Retina (tissue), 1 donor: ENCODE data around the gene CBL.
A peak's percentile ranks its signal among the peaks of the same experiment; 100 is the strongest.

Experiments
- DNase-seq: peaks from one replicate; pipeline ENCODE4 v3.0.0-alpha.2; 2016

CBL gene

DNA sequence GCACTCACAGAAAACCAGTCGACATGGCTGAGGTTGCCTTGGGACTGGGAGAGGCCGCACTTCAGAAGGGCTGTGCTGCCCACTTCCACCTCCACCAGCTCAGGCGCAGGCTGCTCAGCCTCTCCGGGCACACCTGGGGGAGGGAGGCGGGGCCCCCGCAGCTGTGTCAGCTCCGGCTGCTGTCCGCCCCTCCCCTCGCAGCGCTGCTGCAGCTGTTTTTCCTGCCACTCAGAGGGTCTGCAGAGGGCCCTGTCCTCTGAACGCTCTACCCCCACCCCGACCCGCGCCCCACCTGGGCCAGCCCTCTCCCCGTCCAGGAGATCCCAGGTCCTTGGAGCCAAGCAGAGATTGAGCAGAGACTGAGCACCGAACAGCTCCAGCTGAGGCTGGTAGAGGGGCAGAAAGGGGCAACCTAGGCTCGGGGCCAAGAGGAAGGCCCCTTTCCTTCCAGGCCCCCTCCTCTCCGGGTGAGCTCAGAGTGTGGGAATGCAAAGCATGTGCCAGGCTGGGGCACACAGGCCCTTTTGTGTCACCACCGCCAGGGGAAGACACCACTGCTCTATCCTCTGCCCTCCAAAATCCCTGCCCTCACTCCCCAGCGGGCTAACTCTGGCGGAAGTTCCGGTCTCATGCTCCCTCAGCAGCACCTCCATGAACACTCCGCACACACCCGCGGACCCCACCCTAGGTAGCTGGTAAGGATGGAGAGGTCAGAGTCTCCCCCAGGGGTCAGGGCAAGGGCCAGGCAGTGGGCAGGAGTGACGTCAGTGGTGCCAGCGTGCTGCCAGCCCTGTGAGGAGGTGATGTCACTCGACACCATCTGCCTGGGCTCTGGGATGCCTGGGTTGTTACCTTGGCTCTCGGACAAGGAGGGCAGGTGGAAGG lies 109.2 kb downstream of the CBL start:
- DNase-seq: peak; percentile 64

- peak; percentile 64 for DNase-seq
Measured at GRCh38 chr11:119316016-119316728, 110.0 kb downstream of the CBL start.

DNA sequence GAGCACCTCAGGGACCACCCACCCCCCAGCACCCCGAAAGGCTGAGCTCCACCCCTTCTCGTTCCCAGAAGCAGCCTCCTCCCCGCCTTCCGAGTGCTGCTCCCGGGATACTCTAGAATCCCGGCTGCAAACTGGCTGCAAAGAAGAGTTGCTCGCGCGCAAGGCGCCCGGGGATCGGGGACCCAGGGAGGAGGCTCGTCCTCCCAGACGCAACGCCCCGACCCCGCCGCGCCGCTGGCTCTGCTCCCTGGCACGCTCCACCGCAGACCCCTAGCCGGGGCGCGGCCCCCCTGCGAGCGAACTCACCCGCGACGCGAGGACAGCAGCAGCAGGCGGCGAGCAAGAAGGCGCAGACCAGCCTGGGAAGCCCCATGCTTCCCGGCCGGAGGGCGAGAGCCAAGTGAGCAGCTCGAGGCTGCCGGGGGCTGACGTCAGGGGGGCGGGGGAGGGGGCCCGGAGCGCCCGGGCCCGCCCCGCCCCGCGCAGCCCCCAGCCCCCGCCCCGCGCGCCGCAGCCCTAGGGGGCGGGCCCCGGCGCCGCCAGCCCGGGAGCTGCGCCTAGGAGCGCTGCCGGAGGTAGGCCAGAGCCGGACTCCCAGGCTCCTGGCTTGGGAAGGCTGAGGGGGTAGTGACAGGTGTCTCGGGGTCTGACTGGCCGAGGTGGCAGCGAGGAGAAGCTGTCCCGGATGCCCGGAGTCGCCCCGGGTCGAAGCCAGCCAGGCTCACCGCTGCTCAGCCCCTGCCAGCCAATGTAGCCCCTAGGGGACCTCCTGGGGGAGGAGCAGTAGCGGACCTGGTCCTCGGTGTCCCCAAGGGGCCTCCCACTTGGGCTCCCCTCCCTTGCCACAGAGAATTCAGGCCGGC lies 110.8 kb downstream of the CBL start, which contains the start of gene MCAM:
TSS of gene MCAM (minus strand) at position 402 of the 863 bp plus-strand sequence. CDS start at position 373, 29 bp downstream.
- DNase-seq: peak; percentile 77

GRCh38 chr11:119317592-119318239 lies 111.6 kb downstream of the CBL start:
- no peak for DNase-seq

DNA sequence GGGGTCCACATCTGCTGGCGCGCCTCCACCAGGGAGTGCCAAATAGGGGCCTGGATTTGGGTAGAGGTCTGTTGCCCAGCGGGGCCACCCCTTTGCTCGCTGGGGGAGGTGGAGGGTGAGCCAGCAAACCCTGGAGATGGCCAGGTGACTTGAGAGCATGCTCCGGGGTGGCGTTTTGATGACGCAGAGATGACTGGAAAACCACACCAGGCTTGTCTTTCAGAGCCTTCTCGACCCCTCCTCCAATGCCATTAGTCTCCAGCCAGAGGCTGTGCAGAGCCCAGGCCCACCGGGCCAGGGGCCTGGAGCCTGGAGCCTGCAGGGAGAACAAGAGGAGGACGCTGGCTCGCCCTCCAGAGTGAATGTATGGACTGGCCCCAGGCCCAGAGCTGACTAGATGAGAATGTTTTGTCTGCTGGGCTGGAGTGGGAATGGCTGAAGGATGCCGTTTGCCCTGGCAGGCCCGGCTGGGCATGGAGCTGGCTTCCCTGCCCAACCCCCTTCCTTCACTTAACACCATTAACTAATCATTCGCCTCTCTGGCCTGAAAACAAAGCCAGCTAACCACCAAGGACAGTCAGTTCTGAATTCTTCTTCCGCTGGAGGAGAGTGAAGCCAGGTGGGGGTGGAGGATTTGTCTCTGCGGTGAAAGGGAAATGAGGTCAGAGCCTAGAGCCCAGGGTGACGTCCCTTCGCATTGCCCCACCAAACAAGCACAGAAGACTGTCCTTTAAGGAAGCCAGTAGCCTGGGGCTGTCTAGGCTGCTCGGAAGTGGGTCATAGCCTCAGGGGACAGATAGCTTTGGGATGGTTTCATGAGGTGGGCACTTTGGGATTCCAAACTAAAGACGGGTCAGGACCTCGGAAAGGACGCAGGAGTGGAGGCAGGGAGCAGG lies 112.3 kb downstream of the CBL start:
- DNase-seq: peak; percentile 76

GRCh38 chr11:119319136-119319699 lies 113.1 kb downstream of the CBL start:
- DNase-seq: no peak

GRCh38 chr11:119319700-119320239 lies 113.6 kb downstream of the CBL start:
- peak; percentile 43 for DNase-seq

DNA sequence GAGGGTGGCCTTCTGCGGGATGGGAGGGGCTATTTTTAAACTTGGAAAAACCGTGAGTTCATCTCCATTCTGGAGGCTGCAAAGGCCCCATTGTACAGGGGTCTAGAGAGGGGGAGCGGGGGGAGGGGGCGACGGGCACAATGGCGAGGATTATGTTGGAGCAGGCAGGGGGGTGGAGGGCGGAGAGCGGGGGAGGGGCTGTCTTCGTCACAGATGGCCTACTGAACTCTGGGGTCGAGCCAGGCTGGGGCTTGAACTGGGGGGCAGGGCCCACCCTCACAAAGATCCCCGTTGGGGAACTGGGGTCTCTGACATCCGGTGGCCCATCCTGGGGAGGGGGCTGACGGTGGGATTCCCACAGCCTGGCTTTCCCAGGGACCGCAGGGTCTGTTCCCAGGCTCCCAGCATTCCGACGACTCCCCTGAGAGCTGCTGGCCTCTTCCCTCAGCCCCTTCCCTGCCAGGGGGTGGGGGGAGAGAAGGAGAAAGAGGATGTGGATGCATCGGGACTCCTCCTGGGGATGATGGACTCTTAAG lies 114.2 kb downstream of the CBL start:
- DNase-seq: no peak

GRCh38 chr11:119320776-119321524 lies 114.8 kb downstream of the CBL start:
- DNase-seq: peak; percentile 80

DNA sequence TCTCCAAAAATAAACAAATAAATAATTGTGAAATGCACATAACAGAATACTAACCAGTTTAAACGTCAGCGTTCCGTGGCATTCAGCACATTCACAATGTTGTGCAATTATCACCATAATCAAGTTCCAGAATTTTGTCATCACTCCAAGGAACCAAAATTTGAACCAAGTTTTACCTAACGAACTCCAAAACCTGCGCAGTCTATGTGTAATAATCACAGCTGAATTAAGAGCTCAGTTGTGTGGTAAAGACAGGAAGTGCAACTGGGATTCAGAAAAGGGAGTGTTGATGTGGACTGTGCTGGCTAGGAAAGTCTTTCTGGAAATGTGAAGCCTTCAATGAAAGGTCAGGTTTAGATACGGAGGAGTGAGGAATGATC lies 116.2 kb downstream of the CBL start:
- DNase-seq: no peak

DNA sequence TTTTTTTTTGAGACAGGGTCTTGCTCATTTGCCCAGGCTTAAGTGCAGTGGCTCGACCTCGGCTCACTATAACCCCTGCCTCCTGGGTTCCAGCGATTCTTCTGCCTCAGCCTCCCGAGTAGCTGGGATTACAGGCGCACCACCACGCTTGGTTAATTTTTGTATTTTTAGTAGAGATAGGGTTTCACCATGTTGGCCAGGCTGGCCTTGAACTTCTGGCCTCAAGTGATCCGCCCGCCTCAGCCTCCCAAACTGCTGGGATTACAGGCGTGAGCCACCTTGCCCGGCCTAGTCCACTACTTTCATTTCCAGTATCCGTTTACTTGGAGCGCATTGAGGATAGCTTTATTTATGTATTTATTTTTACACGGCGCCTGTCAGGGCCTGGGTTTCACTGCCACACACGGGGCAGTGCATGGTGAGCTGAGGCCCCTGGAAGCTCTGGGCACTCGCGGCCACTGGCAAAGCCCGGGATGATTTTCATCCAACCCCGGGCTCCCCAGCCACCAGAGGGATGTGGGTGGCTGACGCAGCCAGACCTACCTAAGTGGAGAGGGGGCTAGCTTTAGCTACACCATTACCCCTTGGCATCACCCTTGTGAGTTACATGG lies 116.9 kb downstream of the CBL start:
- no peak for DNase-seq

DNA sequence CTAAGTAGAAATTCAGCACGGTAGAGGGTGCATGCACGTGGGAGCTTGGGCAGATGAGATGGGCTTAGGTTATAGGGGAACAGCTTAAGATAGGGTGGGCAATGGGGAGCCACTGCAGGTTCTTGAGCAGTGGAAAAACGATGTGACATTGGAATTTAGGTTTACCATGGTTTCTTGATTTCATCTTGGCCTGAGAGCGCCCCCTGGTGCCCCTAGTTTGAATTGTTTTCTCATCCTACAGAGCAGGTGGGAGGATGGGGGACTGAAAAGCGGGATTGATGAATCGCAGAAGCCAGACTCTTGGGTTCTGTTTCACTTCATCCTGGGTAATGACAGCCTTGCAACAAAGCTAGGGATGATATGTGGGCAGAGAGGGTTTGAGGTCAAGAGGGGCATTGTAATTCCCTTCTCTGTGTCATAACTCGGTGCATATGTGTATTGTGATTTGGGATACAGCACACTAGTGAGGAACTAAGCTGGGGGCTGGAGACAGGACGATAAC lies 117.4 kb downstream of the CBL start:
- peak; percentile 85 for DNase-seq

- no peak for DNase-seq
Measured at GRCh38 chr11:119324189-119324588, 118.0 kb downstream of the CBL start.

DNA sequence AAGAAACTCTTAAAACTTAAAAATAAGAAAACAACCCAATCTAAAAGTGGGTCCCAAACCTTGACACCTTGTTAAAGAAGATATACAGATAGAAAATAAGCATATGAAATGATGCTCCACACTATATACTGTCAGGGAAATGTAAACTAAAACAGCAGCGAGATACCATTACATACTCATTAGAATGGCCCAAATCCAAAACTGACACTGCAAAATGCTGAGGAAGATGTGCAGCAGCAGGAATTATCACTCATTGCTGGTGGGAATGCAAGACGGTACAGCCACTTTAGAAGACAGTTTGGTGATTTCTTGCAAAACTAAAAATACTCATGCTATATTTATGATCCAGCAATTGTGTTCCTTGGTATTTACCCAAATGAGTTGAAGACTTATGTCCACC lies 123.2 kb downstream of the CBL start:
- no peak for DNase-seq

DNA sequence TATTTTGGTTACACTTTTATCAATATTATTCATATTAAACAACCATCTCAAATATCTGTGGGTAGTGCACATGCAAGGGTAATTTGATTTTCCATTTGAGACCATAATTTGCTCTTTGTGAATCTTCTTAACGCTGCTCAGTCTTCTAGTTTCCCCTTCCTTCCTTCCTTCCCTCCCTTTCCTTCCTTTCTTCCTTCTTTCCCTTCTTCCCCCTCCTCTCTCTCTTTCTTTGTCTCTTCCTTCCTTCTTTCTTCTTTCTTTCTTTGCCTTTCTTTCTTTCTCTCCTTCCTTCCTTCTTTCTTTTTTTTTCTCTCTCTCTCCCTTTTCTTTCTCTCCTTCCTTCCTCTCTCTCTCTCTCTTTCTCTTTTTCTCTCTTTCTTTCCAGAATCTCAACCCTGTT lies 124.1 kb downstream of the CBL start:
- DNase-seq: no peak

- no peak for DNase-seq
Measured at GRCh38 chr11:119332111-119332765, 126.1 kb downstream of the CBL start.

- DNase-seq: peak; percentile 98
Measured at GRCh38 chr11:119334174-119334930, 128.2 kb downstream of the CBL start, which contains the start of gene RNF26. RNF26 (plus strand) TSS chr11:119334527; CDS start chr11:119335123, 596 bp downstream.
